WTC11 (cell line): ENCODE data around the gene HDLBP. TPM values are rescaled to one million over a fixed set of nuclear protein-coding genes. Genes with fewer than 3 reads are reported as not detected.

Experiments
- ATAC-seq: fragments of 200-7000 bp; cut with Tn5 transposase; 2 replicates; pipeline ENCODE4 v1.10.0; 2021; ENCODE audit warnings: mild to moderate bottlenecking, moderate library complexity
- CTCF ChIA-PET: fragments of 300-600 bp; sonication (Branson Sonifier 250); formaldehyde crosslinking; loops from one replicate; lab custom pipeline; 2021; ENCODE audit warnings: antibody characterized with exemption; lab: Charles Lee
- POLR2A ChIA-PET: fragments of 350-600 bp; sonication (Branson Sonifier 250); formaldehyde crosslinking; loops from one replicate; lab custom pipeline; 2021; ENCODE audit warnings: antibody characterized with exemption; lab: Charles Lee
- DNase-seq: peaks from one replicate; pipeline ENCODE4 v3.0.0; 2021; ENCODE audit warnings: low spot score
- H3K27ac Mint-ChIP-seq: 2 replicates; pipeline ENCODE4 v1.8.0; 2021; ENCODE audit warnings: mixed read lengths
- H3K27me3 Mint-ChIP-seq: 2 replicates; pipeline ENCODE4 v1.8.0; 2021; ENCODE audit warnings: low read depth, mild to moderate bottlenecking, moderate library complexity, mixed read lengths
- H3K36me3 Mint-ChIP-seq: 2 replicates; pipeline ENCODE4 v1.8.0; 2021; ENCODE audit warnings: mixed read lengths
- H3K4me1 Mint-ChIP-seq: 2 replicates; pipeline ENCODE4 v1.8.0; 2022; ENCODE audit warnings: mixed read lengths
- H3K4me3 Mint-ChIP-seq: 2 replicates; pipeline ENCODE4 v1.8.0; 2021; ENCODE audit warnings: mild to moderate bottlenecking, moderate library complexity, mixed read lengths
- H3K9me3 Mint-ChIP-seq: 2 replicates; pipeline ENCODE4 v1.8.0; 2021; ENCODE audit warnings: mixed read lengths
- AR ChIP-seq: fragments of 250-450 bp; sonication (Bioruptor Pico); IDR thresholded peaks from 2 replicates; pipeline ENCODE4 v1.9.0; 2021; ENCODE audit warnings: mild to moderate bottlenecking
- ATF1 ChIP-seq: sonication (generic); formaldehyde crosslinking; IDR thresholded peaks from 2 replicates; pipeline ENCODE4 v1.8.1; 2023; ENCODE audit warnings: mild to moderate bottlenecking, moderate library complexity, missing genetic modification reagents
- ATF6 ChIP-seq: sonication (generic); formaldehyde crosslinking; IDR thresholded peaks from 2 replicates; pipeline ENCODE4 v1.8.1; 2023; ENCODE audit warnings: mild to moderate bottlenecking, missing genetic modification reagents
- CREB1 ChIP-seq: sonication (generic); formaldehyde crosslinking; IDR thresholded peaks from 2 replicates; pipeline ENCODE4 v1.8.0; 2023; ENCODE audit warnings: mild to moderate bottlenecking, missing genetic modification reagents
- E2F1 ChIP-seq: sonication (generic); formaldehyde crosslinking; IDR thresholded peaks from 2 replicates; pipeline ENCODE4 v1.8.0; 2022; ENCODE audit warnings: mild to moderate bottlenecking, missing genetic modification reagents
- ELF4 ChIP-seq: sonication (generic); formaldehyde crosslinking; IDR thresholded peaks from 2 replicates; pipeline ENCODE4 v1.8.1; 2022; ENCODE audit warnings: low read depth, mild to moderate bottlenecking, moderate library complexity, missing genetic modification reagents
- ESRRA ChIP-seq: sonication (generic); formaldehyde crosslinking; IDR thresholded peaks from 2 replicates; pipeline ENCODE4 v1.8.1; 2022; ENCODE audit warnings: mild to moderate bottlenecking, missing genetic modification reagents, borderline replicate concordance
- FOXJ3 ChIP-seq: sonication (generic); formaldehyde crosslinking; IDR thresholded peaks from 2 replicates; pipeline ENCODE4 v1.9.0; 2021; ENCODE audit warnings: missing genetic modification reagents, mild to moderate bottlenecking, borderline replicate concordance
- GABPB1 ChIP-seq: sonication (generic); formaldehyde crosslinking; IDR thresholded peaks from 2 replicates; pipeline ENCODE4 v1.8.1; 2023; ENCODE audit warnings: mild to moderate bottlenecking, missing genetic modification reagents
- JAZF1 ChIP-seq: fragments of 250-450 bp; sonication (Bioruptor Pico); IDR thresholded peaks from 2 replicates; pipeline ENCODE4 v1.9.0; 2021; ENCODE audit warnings: moderate library complexity, mild to moderate bottlenecking, inconsistent platforms
- KAT7 ChIP-seq: sonication (generic); formaldehyde crosslinking; IDR thresholded peaks from 2 replicates; pipeline ENCODE4 v1.8.1; 2023; ENCODE audit warnings: missing genetic modification reagents, mild to moderate bottlenecking, borderline replicate concordance
- NFATC4 ChIP-seq: fragments of 250-450 bp; sonication (Bioruptor Pico); IDR thresholded peaks from 2 replicates; pipeline ENCODE4 v1.9.0; 2021; ENCODE audit warnings: mild to moderate bottlenecking
- NFE2L1 ChIP-seq: sonication (generic); formaldehyde crosslinking; IDR thresholded peaks from 2 replicates; pipeline ENCODE4 v1.8.1; 2023; ENCODE audit warnings: missing genetic modification reagents
- NFYB ChIP-seq: sonication (generic); formaldehyde crosslinking; conservative IDR thresholded peaks from 2 replicates; pipeline ENCODE4 v1.8.0; 2022; ENCODE audit warnings: low read depth, missing genetic modification reagents
- NR2C2 ChIP-seq: sonication (generic); formaldehyde crosslinking; IDR thresholded peaks from 2 replicates; pipeline ENCODE4 v1.8.0; 2022; ENCODE audit warnings: mild to moderate bottlenecking, missing genetic modification reagents
- OVOL2 ChIP-seq: fragments of 250-450 bp; sonication (Bioruptor Pico); IDR thresholded peaks from 2 replicates; pipeline ENCODE4 v1.9.0; 2021; ENCODE audit warnings: mild to moderate bottlenecking, borderline replicate concordance
- SMAD3 ChIP-seq: sonication (generic); formaldehyde crosslinking; IDR thresholded peaks from 2 replicates; pipeline ENCODE4 v1.8.0; 2022; ENCODE audit warnings: missing genetic modification reagents, mild to moderate bottlenecking, borderline replicate concordance
- ZNF281 ChIP-seq: sonication (generic); formaldehyde crosslinking; IDR thresholded peaks from 2 replicates; pipeline ENCODE4 v1.8.0; 2023; ENCODE audit warnings: mild to moderate bottlenecking, missing genetic modification reagents
- ZNF317 ChIP-seq: sonication (generic); formaldehyde crosslinking; IDR thresholded peaks from 2 replicates; pipeline ENCODE4 v1.8.1; 2023; ENCODE audit warnings: low read depth, mild to moderate bottlenecking, moderate library complexity, missing genetic modification reagents, borderline replicate concordance
- ZNF671 ChIP-seq: fragments of 250-450 bp; sonication (Bioruptor Pico); IDR thresholded peaks from 2 replicates; pipeline ENCODE4 v1.8.0; 2021; ENCODE audit warnings: mild to moderate bottlenecking
- total RNA-seq: library from RNA; stranded (reverse); gene quantifications from 3 replicates; pipeline ENCODE4 v1.2.3, GENCODE V29; 2021
- TF ChIP-seq, protein P1 (sequence below): fragments of 250-450 bp; sonication (Bioruptor Pico); IDR thresholded peaks from 2 replicates; pipeline ENCODE4 v1.8.0; 2021; ENCODE audit warnings: mild to moderate bottlenecking

Gene HDLBP
- total RNA-seq, 1 experiment from 2014 or later = 368 TPM

GRCh38 chr2:241268716-241269445, 46.6 kb downstream of the HDLBP start (continued):
- TF ChIP-seq NFYB (CRISPR knock-in tag) (no peak), NR2C2 (no peak), ELF4 (no peak)

DNA sequence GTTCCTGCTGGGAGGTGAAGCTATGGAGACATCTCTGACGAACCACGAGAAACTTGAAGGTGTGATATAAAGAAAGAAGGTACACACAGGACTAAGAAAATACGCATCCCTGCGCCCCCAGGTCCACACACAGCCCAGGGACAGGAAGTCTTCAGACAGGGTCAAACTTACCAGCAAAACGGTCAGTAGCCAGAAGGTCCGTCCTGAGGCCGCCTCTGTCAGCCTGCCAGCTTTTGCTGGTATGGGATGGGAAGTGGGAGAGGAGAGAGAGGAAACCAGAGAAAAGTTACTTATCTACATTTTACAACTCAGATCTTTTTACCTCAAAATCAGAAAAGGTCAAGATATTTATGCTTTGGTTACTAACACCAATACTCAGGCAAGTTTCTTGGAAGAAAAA, 47.2 kb downstream of the HDLBP start:
- no peak for ATAC-seq
- Mint-ChIP-seq H3K4me3 (no peak overlapping the region), H3K27me3 (no peaks in the 10 kb centered on the region)
- POLR2A ChIA-PET = no interaction called here
- TF ChIP-seq FOXJ3 (CRISPR knock-in tag) (no peak), ZNF281 (no peak), JAZF1 (CRISPR knock-in tag) (no peak), ZNF671 (CRISPR knock-in tag) (no peak), NFE2L1 (CRISPR knock-in tag) (no peak), AR (no peak), GABPB1 (CRISPR knock-in tag) (no peak), SMAD3 (CRISPR knock-in tag) (no peak), E2F1 (CRISPR knock-in tag) (no peak), ATF6 (no peak), OVOL2 (CRISPR knock-in tag) (no peak), CREB1 (CRISPR knock-in tag) (no peak), ATF1 (CRISPR knock-in tag) (no peak), NFATC4 (CRISPR knock-in tag) (no peak), ZNF317 (CRISPR knock-in tag) (no peak), KAT7 (no peak), ESRRA (CRISPR knock-in tag) (no peak)
- TF ChIP-seq, protein P1, sequence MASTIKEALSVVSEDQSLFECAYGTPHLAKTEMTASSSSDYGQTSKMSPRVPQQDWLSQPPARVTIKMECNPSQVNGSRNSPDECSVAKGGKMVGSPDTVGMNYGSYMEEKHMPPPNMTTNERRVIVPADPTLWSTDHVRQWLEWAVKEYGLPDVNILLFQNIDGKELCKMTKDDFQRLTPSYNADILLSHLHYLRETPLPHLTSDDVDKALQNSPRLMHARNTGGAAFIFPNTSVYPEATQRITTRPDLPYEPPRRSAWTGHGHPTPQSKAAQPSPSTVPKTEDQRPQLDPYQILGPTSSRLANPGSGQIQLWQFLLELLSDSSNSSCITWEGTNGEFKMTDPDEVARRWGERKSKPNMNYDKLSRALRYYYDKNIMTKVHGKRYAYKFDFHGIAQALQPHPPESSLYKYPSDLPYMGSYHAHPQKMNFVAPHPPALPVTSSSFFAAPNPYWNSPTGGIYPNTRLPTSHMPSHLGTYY = no peak
- TF ChIP-seq, all 79 proteins: peak for 0
- peaks cover 34% of the 10 kb centered on the region for H3K36me3 Mint-ChIP-seq
- CTCF ChIA-PET = interaction anchor here (1.2 kb wide), 1 partner anchor 124 kb away, joined by 3 read pairs; no protein-coding TSS in a partner anchor
- peaks cover 33% of the 10 kb centered on the region for H3K4me1 Mint-ChIP-seq
- H3K27ac Mint-ChIP-seq = peak overlapping the region; percentile 54; the same call in 1 of the 2 replicates
- DNase-seq = no peak
- no peaks in the 10 kb centered on the region for H3K9me3 Mint-ChIP-seq
